Activated CD8-positive, alpha-beta memory T cell treated with anti-CD3 and anti-CD28 coated beads, Interleukin-2, amount 10 ng/mL, durations not matched to agents 7 days and 5 days (primary cell): ENCODE results near the gene TTC14. TPM values are rescaled to one million over a fixed set of nuclear protein-coding genes. Genes with fewer than 3 reads are reported as not detected.
"Not testable (repeated sequence)": the region's sequence is repeated elsewhere in the genome, so short reads cannot be mapped to it uniquely, and the experiment has no call there.

Experiments used
- ATAC-seq: fragments of 150-1000 bp; cut with Tn5 transposase; one replicate; pipeline ENCODE4 v1.10.0; 2021; ENCODE audit warnings: moderate library complexity
- CTCF ChIA-PET: fragments of 350-600 bp; sonication (Branson Sonifier 250); formaldehyde crosslinking; loops from one replicate; lab custom pipeline; 2021; ENCODE audit warnings: antibody characterized with exemption; lab: Charles Lee
- DNase-seq: peaks from one replicate; pipeline ENCODE4 v3.0.0-alpha.2; 2020
- H3K27ac Mint-ChIP-seq: one replicate; pipeline ENCODE4 v1.8.0; 2021; ENCODE audit warnings: mild to moderate bottlenecking, mixed read lengths
- H3K27me3 Mint-ChIP-seq: one replicate; pipeline ENCODE4 v1.8.0; 2021; ENCODE audit warnings: mixed read lengths
- H3K36me3 Mint-ChIP-seq: one replicate; pipeline ENCODE4 v1.8.0; 2021; ENCODE audit warnings: mild to moderate bottlenecking, mixed read lengths
- H3K4me1 Mint-ChIP-seq: one replicate; pipeline ENCODE4 v1.8.0; 2021; ENCODE audit warnings: mixed read lengths
- H3K4me3 Mint-ChIP-seq: one replicate; pipeline ENCODE4 v1.8.0; 2021; ENCODE audit warnings: mild to moderate bottlenecking, moderate library complexity, mixed read lengths
- H3K9me3 Mint-ChIP-seq: one replicate; pipeline ENCODE4 v1.8.0; 2022; ENCODE audit warnings: low read depth, mixed read lengths
- total RNA-seq, 2 experiments: library from RNA; stranded (reverse); gene quantifications; one replicate each; pipeline ENCODE4 v1.2.3, GENCODE V29; 2021

TTC14 gene
- total RNA-seq = 10 to 100 TPM; 60.4 to 91.3 TPM

GRCh38 chr3:180601688-180602666, at the start of gene TTC14:
TSS of gene TTC14 (plus strand) at chr3:180602163. CDS start at chr3:180602262, 99 bp downstream.
- Mint-ChIP-seq H3K4me3 (peak within 1 kb of the TSS; percentile 99), H3K36me3 (peaks cover 40% of the 10 kb centered on the region), H3K4me1 (peaks cover 31% of the 10 kb centered on the region), H3K9me3 (no peaks in the 10 kb centered on the region), H3K27ac (peak within 1 kb of the TSS; percentile 98), H3K27me3 (peaks cover 10% of the 10 kb centered on the region)
- CTCF ChIA-PET = interaction anchor here (0.8 to 2.1 kb wide), 6 partner anchors 14 to 1534 kb away, joined by 3 to 7 read pairs (median 4); no protein-coding TSS in a partner anchor
- peak; percentile 96 for ATAC-seq
- DNase-seq = peak; percentile 97

- Mint-ChIP-seq H3K27ac (no peak overlapping the region), H3K4me3 (no peak overlapping the region), H3K4me1 (no peaks in the 10 kb centered on the region), H3K27me3 (no peaks in the 10 kb centered on the region), H3K9me3 (peaks cover 3% of the 10 kb centered on the region), H3K36me3 (no peaks in the 10 kb centered on the region)
- DNase-seq = no peak
- no peak for ATAC-seq
- CTCF ChIA-PET = no interaction called here
Measured at GRCh38 chr3:180563406-180563805, 38.6 kb upstream of the TTC14 start.

- DNase-seq (no peak), ATAC-seq (no peak)
- Mint-ChIP-seq H3K27ac (no peak overlapping the region), H3K9me3 (no peaks in the 10 kb centered on the region), H3K4me3 (no peak overlapping the region), H3K4me1 (no peaks in the 10 kb centered on the region), H3K36me3 (no peaks in the 10 kb centered on the region), H3K27me3 (no peaks in the 10 kb centered on the region)
- CTCF ChIA-PET = no interaction called here
Measured at GRCh38 chr3:180564676-180565075, 37.3 kb upstream of the TTC14 start.

GRCh38 chr3:180570238-180570637, 31.7 kb upstream of the TTC14 start:
- Mint-ChIP-seq H3K4me3 (no peak overlapping the region), H3K36me3 (no peaks in the 10 kb centered on the region), H3K4me1 (no peaks in the 10 kb centered on the region), H3K27me3 (no peaks in the 10 kb centered on the region), H3K9me3 (no peaks in the 10 kb centered on the region), H3K27ac (no peak overlapping the region)
- CTCF ChIA-PET = no interaction called here
- no peak for DNase-seq
- no peak for ATAC-seq

- no peaks in the 10 kb centered on the region for H3K4me1 Mint-ChIP-seq
- H3K36me3 Mint-ChIP-seq = no peaks in the 10 kb centered on the region
- H3K27ac Mint-ChIP-seq = no peak overlapping the region
- H3K27me3 Mint-ChIP-seq = no peaks in the 10 kb centered on the region
- H3K4me3 Mint-ChIP-seq = no peak overlapping the region
- no peaks in the 10 kb centered on the region for H3K9me3 Mint-ChIP-seq
- DNase-seq (no peak), ATAC-seq (no peak)
- CTCF ChIA-PET = no interaction called here
Measured at GRCh38 chr3:180571831-180572598, 29.9 kb upstream of the TTC14 start.

- Mint-ChIP-seq H3K27ac (no peak overlapping the region), H3K9me3 (no peaks in the 10 kb centered on the region), H3K36me3 (no peaks in the 10 kb centered on the region), H3K4me1 (no peaks in the 10 kb centered on the region), H3K4me3 (no peak overlapping the region), H3K27me3 (no peaks in the 10 kb centered on the region)
- CTCF ChIA-PET = no interaction called here
- no peak for DNase-seq
- no peak for ATAC-seq
Measured at GRCh38 chr3:180575571-180575970, 26.4 kb upstream of the TTC14 start.

GRCh38 chr3:180580934-180581333, 21.0 kb upstream of the TTC14 start:
- DNase-seq = no peak
- CTCF ChIA-PET = no interaction called here
- H3K4me3 Mint-ChIP-seq = no peak overlapping the region
- no peaks in the 10 kb centered on the region for H3K36me3 Mint-ChIP-seq
- peaks cover 15% of the 10 kb centered on the region for H3K27me3 Mint-ChIP-seq
- H3K9me3 Mint-ChIP-seq = no peaks in the 10 kb centered on the region
- H3K27ac Mint-ChIP-seq = no peak overlapping the region
- no peak for ATAC-seq
- H3K4me1 Mint-ChIP-seq = no peaks in the 10 kb centered on the region

- Mint-ChIP-seq H3K27me3 (peaks cover 14% of the 10 kb centered on the region), H3K36me3 (no peaks in the 10 kb centered on the region)
- no peak for ATAC-seq
Measured at GRCh38 chr3:180590396-180590795, 11.6 kb upstream of the TTC14 start.

GRCh38 chr3:180593631-180594030, 8.3 kb upstream of the TTC14 start:
- CTCF ChIA-PET, H3K4me3 Mint-ChIP-seq, H3K27me3 Mint-ChIP-seq, DNase-seq, H3K36me3 Mint-ChIP-seq, ATAC-seq, H3K4me1 Mint-ChIP-seq, H3K9me3 Mint-ChIP-seq, H3K27ac Mint-ChIP-seq: not testable (repeated sequence)

More at GRCh38 chr3:180590396-180590795, 11.6 kb upstream of the TTC14 start:
- no peaks in the 10 kb centered on the region for H3K4me1 Mint-ChIP-seq
- no peak overlapping the region for H3K4me3 Mint-ChIP-seq
- H3K9me3 Mint-ChIP-seq = no peaks in the 10 kb centered on the region
- no peak for DNase-seq
- no peak overlapping the region for H3K27ac Mint-ChIP-seq
- CTCF ChIA-PET = no interaction called here

- CTCF ChIA-PET = interaction anchor here (1.1 kb wide), 1 partner anchor 666 kb away, joined by 4 read pairs; no protein-coding TSS in a partner anchor
- Mint-ChIP-seq H3K4me1 (no peaks in the 10 kb centered on the region), H3K27ac (no peak overlapping the region), H3K36me3 (no peaks in the 10 kb centered on the region), H3K27me3 (peaks cover 14% of the 10 kb centered on the region), H3K9me3 (no peaks in the 10 kb centered on the region), H3K4me3 (no peak overlapping the region)
- ATAC-seq (no peak), DNase-seq (no peak)
Measured at GRCh38 chr3:180594631-180595558, 7.1 kb upstream of the TTC14 start.

GRCh38 chr3:180595559-180595935, 6.4 kb upstream of the TTC14 start:
- ATAC-seq (no peak), DNase-seq (no peak)
- Mint-ChIP-seq H3K4me3 (no peak overlapping the region), H3K36me3 (no peaks in the 10 kb centered on the region), H3K27me3 (peaks cover 16% of the 10 kb centered on the region), H3K27ac (no peak overlapping the region), H3K4me1 (no peaks in the 10 kb centered on the region), H3K9me3 (no peaks in the 10 kb centered on the region)
- CTCF ChIA-PET = interaction anchor here (1.1 kb wide), 1 partner anchor 667 kb away, joined by 4 read pairs; no protein-coding TSS in a partner anchor

- CTCF ChIA-PET = interaction anchor here (1.2 to 2.1 kb wide), 2 partner anchors 15 to 1532 kb away, joined by 3 to 6 read pairs; no protein-coding TSS in a partner anchor
- Mint-ChIP-seq H3K4me1 (peaks cover 30% of the 10 kb centered on the region), H3K27ac (no peak overlapping the region), H3K36me3 (peaks cover 28% of the 10 kb centered on the region), H3K27me3 (peaks cover 11% of the 10 kb centered on the region), H3K9me3 (no peaks in the 10 kb centered on the region), H3K4me3 (no peak overlapping the region)
- no peak for DNase-seq
- no peak for ATAC-seq
Measured at GRCh38 chr3:180600473-180600872, 1.5 kb upstream of the TTC14 start.
